Smooth muscle cell (in vitro differentiated cells): ENCODE data around the gene UNC13B. TPM values are rescaled to one million over a fixed set of nuclear protein-coding genes. Genes with fewer than 3 reads are reported as not detected.

Source experiments
- DNase-seq: peaks from one replicate; lab custom pipeline; 2025; ENCODE audit not compliant: unreplicated experiment; lab: John Stamatoyannopoulos, UW
- H2AFZ ChIP-seq: fragments of 200-600 bp; sonication (generic); 2 replicates; pipeline ENCODE4 v1.6.0; 2016; ENCODE audit warnings: antibody characterized with exemption, low read depth, mild to moderate bottlenecking
- H3F3A ChIP-seq: fragments of 200-600 bp; sonication (generic); 2 replicates; pipeline ENCODE4 v1.6.0; 2017; ENCODE audit warnings: antibody characterized with exemption, low read depth
- H3K27ac ChIP-seq: fragments of 200-600 bp; sonication (generic); 2 replicates; pipeline ENCODE4 v1.5.1; 2016; ENCODE audit warnings: low read depth, mild to moderate bottlenecking
- H3K27me3 ChIP-seq: fragments of 200-600 bp; sonication (generic); 2 replicates; pipeline ENCODE4 v1.6.1; 2016; ENCODE audit warnings: low read depth, mild to moderate bottlenecking
- H3K36me3 ChIP-seq: fragments of 200-600 bp; sonication (generic); 2 replicates; pipeline ENCODE4 v1.5.1; 2016; ENCODE audit warnings: low read depth
- H3K4me1 ChIP-seq: fragments of 200-600 bp; sonication (generic); 2 replicates; pipeline ENCODE4 v1.5.1; 2016; ENCODE audit warnings: low read depth
- H3K4me2 ChIP-seq: fragments of 200-600 bp; sonication (generic); 2 replicates; pipeline ENCODE4 v1.6.0; 2016; ENCODE audit warnings: mild to moderate bottlenecking
- H3K4me3 ChIP-seq: fragments of 200-600 bp; sonication (generic); 2 replicates; pipeline ENCODE4 v1.5.1; 2016; ENCODE audit warnings: mild to moderate bottlenecking
- H3K79me2 ChIP-seq: fragments of 200-600 bp; sonication (generic); 2 replicates; pipeline ENCODE4 v1.6.0; 2016; ENCODE audit warnings: low read depth, mild to moderate bottlenecking
- H3K9ac ChIP-seq: fragments of 200-600 bp; sonication (generic); 2 replicates; pipeline ENCODE4 v1.6.0; 2016; ENCODE audit warnings: low read depth
- H3K9me3 ChIP-seq: fragments of 200-600 bp; sonication (generic); replicated peaks from 2 replicates; pipeline ENCODE4 v1.5.1; 2016; ENCODE audit warnings: low read depth
- H4K20me1 ChIP-seq: fragments of 200-600 bp; sonication (generic); 2 replicates; pipeline ENCODE4 v1.6.0; 2016; ENCODE audit warnings: low read depth
- WGBS: methylation state at CpG from one replicate; pipeline ENCODE4 v1.1.7; 2016; ENCODE audit warnings: low lambda C conversion rate; 5-methylcytosine and 5-hydroxymethylcytosine counted together
- polyA plus RNA-seq: library from polyadenylated mRNA; unstranded; fragments of >200 nt; fragmentation: Nextera tagmentation; extraction: Ambion mirVana; gene quantifications from 2 replicates; pipeline ENCODE4 v1.2.1, GENCODE V29; 2016
- total RNA-seq: library from RNA; depleted of rRNA; stranded (reverse); fragments of >200 nt; gene quantifications from 2 replicates; pipeline ENCODE4 v1.2.3, GENCODE V29; 2014
- TF ChIP-seq, protein P1 (sequence below): fragments of 200-600 bp; sonication (generic); IDR thresholded peaks from 2 replicates; pipeline ENCODE4 v1.5.1; 2017; ENCODE audit warnings: borderline replicate concordance, mild to moderate bottlenecking, antibody characterized with exemption; ENCODE audit not compliant: insufficient read depth, poor library complexity, severe bottlenecking

UNC13B gene
- total and polyA plus RNA-seq, 2 experiments from 2014 or later = 9.2 to 15.1 TPM

DNA sequence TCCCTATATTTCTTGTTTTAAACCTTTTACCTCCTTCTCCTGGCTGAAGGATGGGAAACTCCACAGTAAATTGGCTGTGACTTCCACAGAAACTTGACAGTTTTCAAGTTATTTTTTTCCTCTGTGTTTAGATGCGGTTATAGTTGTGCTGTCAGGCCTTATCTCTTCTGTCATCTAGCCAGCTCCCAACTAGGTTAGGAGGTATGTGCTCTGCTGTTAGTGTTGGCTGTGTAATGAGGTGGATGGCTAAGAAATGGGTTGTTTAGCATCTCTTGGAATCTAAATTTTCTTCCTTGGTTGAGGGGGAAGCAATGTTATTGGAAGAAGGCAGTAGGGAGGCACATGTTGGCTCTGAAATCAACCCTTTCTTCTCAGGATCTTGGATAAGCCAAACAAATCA is 178.2 kb downstream of the UNC13B start:
- no peaks in the 10 kb centered on the region for H3K27me3 ChIP-seq
- TF ChIP-seq, protein P1, sequence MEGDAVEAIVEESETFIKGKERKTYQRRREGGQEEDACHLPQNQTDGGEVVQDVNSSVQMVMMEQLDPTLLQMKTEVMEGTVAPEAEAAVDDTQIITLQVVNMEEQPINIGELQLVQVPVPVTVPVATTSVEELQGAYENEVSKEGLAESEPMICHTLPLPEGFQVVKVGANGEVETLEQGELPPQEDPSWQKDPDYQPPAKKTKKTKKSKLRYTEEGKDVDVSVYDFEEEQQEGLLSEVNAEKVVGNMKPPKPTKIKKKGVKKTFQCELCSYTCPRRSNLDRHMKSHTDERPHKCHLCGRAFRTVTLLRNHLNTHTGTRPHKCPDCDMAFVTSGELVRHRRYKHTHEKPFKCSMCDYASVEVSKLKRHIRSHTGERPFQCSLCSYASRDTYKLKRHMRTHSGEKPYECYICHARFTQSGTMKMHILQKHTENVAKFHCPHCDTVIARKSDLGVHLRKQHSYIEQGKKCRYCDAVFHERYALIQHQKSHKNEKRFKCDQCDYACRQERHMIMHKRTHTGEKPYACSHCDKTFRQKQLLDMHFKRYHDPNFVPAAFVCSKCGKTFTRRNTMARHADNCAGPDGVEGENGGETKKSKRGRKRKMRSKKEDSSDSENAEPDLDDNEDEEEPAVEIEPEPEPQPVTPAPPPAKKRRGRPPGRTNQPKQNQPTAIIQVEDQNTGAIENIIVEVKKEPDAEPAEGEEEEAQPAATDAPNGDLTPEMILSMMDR = no peak
- H3K4me3 ChIP-seq = no peak overlapping the region
- H3K9me3 ChIP-seq = no peaks in the 10 kb centered on the region
- no peaks in the 10 kb centered on the region for H4K20me1 ChIP-seq
- no peak overlapping the region for H3K9ac ChIP-seq
- no peak overlapping the region for H3K27ac ChIP-seq
- no peaks in the 10 kb centered on the region for H3K79me2 ChIP-seq
- peaks cover 4% of the 10 kb centered on the region for H3K4me1 ChIP-seq
- no peaks in the 10 kb centered on the region for H3F3A ChIP-seq
- no peaks in the 10 kb centered on the region for H3K36me3 ChIP-seq
- H2AFZ ChIP-seq = no peak overlapping the region
- H3K4me2 ChIP-seq = no peak overlapping the region
- WGBS = 86% methylated on average over 1 of the region's 1 CpG
- DNase-seq = no peak

DNA sequence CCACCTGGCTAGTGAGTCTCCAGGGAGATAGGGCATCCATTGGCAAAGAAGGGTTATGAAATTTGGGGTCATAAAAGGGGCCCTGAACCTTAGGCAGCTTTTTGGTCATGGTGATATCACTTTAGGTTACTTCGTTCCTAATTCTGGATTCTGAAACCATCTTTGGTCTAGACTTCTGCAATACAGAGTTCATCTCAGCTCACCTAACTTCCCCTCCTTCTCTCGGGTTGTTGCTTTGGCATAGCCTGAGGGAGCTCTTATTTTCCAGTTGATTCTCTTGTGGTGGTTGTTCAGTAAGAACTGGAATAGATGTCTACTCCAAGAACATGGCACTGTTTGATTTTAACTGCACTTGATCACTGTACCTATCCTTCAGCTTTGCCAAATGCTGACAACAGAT is 179.2 kb downstream of the UNC13B start:
- Histone ChIP-seq H3K9me3 (no peaks in the 10 kb centered on the region), H3F3A (no peaks in the 10 kb centered on the region), H3K4me2 (no peak overlapping the region), H3K9ac (no peak overlapping the region), H3K79me2 (no peaks in the 10 kb centered on the region), H3K4me1 (peaks cover 4% of the 10 kb centered on the region), H2AFZ (no peak overlapping the region), H3K4me3 (no peak overlapping the region), H4K20me1 (no peaks in the 10 kb centered on the region), H3K27ac (no peak overlapping the region), H3K36me3 (no peaks in the 10 kb centered on the region), H3K27me3 (no peaks in the 10 kb centered on the region)
- 96% methylated on average over 2 of the region's 2 CpGs for WGBS
- DNase-seq = no peak
- TF ChIP-seq, protein P1 = no peak

DNA sequence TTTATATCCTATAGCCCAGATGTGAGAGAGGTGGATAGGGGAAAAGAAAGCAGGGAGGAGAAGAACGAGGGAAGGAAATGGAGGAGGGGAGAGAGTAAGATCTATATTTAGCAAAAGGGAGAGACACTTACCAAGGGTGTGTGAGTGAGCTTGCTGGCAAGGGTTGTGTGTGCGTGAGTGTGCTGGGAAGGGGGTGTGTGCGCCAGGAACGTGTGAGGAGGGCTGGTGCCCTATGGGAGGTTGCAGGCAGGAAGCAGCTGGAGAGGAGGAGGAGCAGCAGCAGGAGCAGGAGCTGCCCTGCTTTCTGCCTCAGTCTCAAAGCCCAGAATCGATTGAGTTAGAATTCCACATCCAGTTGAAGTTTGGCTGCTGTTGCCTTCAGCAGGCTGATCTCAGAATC is 179.8 kb downstream of the UNC13B start:
- TF ChIP-seq, protein P1 = no peak
- Histone ChIP-seq H3K9ac (no peak overlapping the region), H3K79me2 (no peaks in the 10 kb centered on the region), H3K4me3 (no peak overlapping the region), H3K27me3 (no peaks in the 10 kb centered on the region), H3K9me3 (no peaks in the 10 kb centered on the region), H3K36me3 (no peaks in the 10 kb centered on the region), H3F3A (no peaks in the 10 kb centered on the region), H3K4me1 (peaks cover 4% of the 10 kb centered on the region), H3K4me2 (peak overlapping the region; percentile 67), H2AFZ (no peak overlapping the region), H4K20me1 (no peaks in the 10 kb centered on the region), H3K27ac (no peak overlapping the region)
- no peak for DNase-seq
- WGBS = 46% methylated on average over 5 of the region's 5 CpGs

DNA sequence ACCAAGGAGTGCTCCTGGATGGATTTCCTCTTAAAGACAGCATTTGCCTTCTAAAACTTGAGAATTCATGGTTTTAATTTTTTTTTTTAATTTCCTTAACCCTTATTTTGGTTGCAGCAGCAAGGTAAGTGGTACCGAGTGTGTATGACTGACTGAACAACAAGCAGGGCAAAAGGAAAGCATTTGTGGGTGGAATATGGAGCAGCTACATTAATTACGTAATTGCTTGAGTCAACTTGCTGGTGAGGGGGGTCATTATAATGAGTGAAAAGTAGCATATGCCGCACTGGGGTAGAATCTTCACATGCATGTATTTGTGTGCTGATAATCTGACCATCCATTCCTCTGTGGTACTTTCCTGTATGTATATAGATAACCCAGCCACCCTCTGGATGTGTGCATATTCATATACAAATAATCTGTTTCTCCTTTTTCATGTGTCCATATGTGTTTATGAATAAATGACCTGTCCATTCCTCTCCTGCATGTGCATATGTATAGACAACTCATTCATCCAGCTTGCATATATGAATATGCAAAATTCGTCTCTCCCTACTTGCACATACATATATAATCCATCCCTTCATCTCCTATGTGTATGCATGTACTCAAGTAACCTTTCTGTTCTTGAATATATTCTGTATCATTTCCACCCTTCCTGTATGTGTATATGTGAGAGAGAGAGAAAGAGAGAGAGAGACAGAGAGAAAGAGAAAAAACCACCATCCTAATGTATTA is 180.6 kb downstream of the UNC13B start:
- Histone ChIP-seq H3K27me3 (no peaks in the 10 kb centered on the region), H3K4me2 (no peak overlapping the region), H3K4me1 (peaks cover 4% of the 10 kb centered on the region), H2AFZ (no peak overlapping the region), H3K9ac (no peak overlapping the region), H4K20me1 (no peaks in the 10 kb centered on the region), H3K36me3 (no peaks in the 10 kb centered on the region), H3K79me2 (no peaks in the 10 kb centered on the region), H3K9me3 (no peaks in the 10 kb centered on the region), H3K4me3 (no peak overlapping the region), H3F3A (no peaks in the 10 kb centered on the region), H3K27ac (no peak overlapping the region)
- TF ChIP-seq, protein P1 = no peak
- WGBS = 89% methylated on average over 4 of the region's 4 CpGs
- DNase-seq = no peak
